ENCODE measurements around the gene C1orf56.
A peak's percentile ranks its signal among the peaks of the same experiment; 100 is the strongest.

The C1orf56 gene

GRCh38 chr1:151002611-151003010 is 44.9 kb upstream of the C1orf56 start:
- DNase-seq (ENCODE audit: low spot score) = no peak
- Histone ChIP-seq H3K27ac (peak overlapping the region; percentile 10 to 54), H3K4me3 (peak overlapping the region; percentile 44)
- TF ChIP-seq CTCF (IDR thresholded peaks at IDR 0.05) = no peak

- Histone ChIP-seq H3K27ac (peak overlapping the region; percentile 10 to 54), H3K4me3 (peak overlapping the region; percentile 44)
- no peak for TF ChIP-seq CTCF (IDR thresholded peaks at IDR 0.05)
- DNase-seq (ENCODE audit: low spot score) = no peak
Observed at GRCh38 chr1:151003180-151003579, 44.4 kb upstream of the C1orf56 start.

GRCh38 chr1:151005729-151006319 is 41.7 kb upstream of the C1orf56 start:
- TF ChIP-seq CTCF (IDR thresholded peaks at IDR 0.05) = no peak
- Histone ChIP-seq H3K27ac (peak overlapping the region; percentile 64 to 94), H3K4me3 (peak overlapping the region; percentile 79)
- no peak for DNase-seq (ENCODE audit: low spot score)

- H3K4me3 ChIP-seq = peak within 1 kb of the TSS; percentile 91
- no peak for DNase-seq (ENCODE audit: low spot score)
- TF ChIP-seq CTCF (IDR thresholded peaks at IDR 0.05) = peak; percentile 29
Observed at GRCh38 chr1:151006327-151007052, 41.1 kb upstream of the C1orf56 start, which contains the start of gene MINDY1. MINDY1 (minus strand) TSS chr1:151006902; CDS start chr1:151002617, 4,285 bp downstream.

GRCh38 chr1:151007853-151008243 is 39.7 kb upstream of the C1orf56 start:
- Histone ChIP-seq H3K27ac (peak overlapping the region; percentile 64 to 94), H3K4me3 (peak overlapping the region; percentile 91)
- no peak for DNase-seq (ENCODE audit: low spot score)
- no peak for TF ChIP-seq CTCF (IDR thresholded peaks at IDR 0.05)

More at GRCh38 chr1:151006327-151007052, 41.1 kb upstream of the C1orf56 start, which contains the start of gene MINDY1:
- peak within 1 kb of the TSS; percentile 64 to 94 for H3K27ac ChIP-seq

GRCh38 chr1:151008244-151009205 is 39.0 kb upstream of the C1orf56 start, which contains the start of gene PRUNE1:
PRUNE1 (plus strand) TSS chr1:151008449; CDS start chr1:151008633, 184 bp downstream.
- no peak for TF ChIP-seq CTCF (IDR thresholded peaks at IDR 0.05)
- peak; percentile 98 for DNase-seq (ENCODE audit: low spot score)
- peak within 1 kb of the TSS; percentile 91 for H3K4me3 ChIP-seq
- H3K27ac ChIP-seq = peak within 1 kb of the TSS; percentile 64 to 94
